Measurements from ENCODE around the gene DNAH10.

Gene DNAH10

GRCh38 chr12:123957196-123957595, 195.1 kb downstream of the DNAH10 start:
- ChIA-PET CTCF (interaction anchor here (1.1 kb wide), 1 partner anchor 11 kb away, joined by 3 read pairs; no protein-coding TSS in a partner anchor), POLR2A (no interaction called here)
- no peak for TF ChIP-seq CTCF (IDR thresholded peaks at IDR 0.05; ENCODE audit: insufficient read depth, low read length, missing control alignments)

GRCh38 chr12:123958462-123958861, 196.4 kb downstream of the DNAH10 start:
- TF ChIP-seq CTCF (IDR thresholded peaks at IDR 0.05; ENCODE audit: insufficient read depth, low read length, missing control alignments), result no peak

More at GRCh38 chr12:123957196-123957595, 195.1 kb downstream of the DNAH10 start:
- DNase-seq (ENCODE audit: low read depth, low spot score), result no peak
- H3K4me3 ChIP-seq (ENCODE audit: low read depth, low read length), result no peak overlapping the region

DNA sequence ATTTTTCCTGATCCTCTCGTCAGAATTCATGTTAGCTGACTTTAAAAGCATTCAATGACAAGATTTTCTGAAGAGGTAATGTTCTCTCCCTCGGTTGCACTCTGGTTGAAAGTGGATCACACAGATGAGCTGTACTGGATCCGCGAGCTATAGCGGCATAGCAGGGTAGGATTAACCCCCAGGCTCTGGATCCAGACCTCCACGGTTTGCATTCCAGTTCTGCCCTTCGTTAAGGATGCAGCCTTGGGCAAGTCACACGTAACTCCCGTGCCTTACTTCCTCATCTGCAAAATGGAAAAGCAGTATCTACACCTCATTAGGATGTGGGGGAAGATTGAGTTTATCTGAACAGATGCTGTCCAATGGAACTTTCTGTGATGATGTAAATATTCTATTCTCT, 196.8 kb downstream of the DNAH10 start:
- H3K4me3 ChIP-seq (ENCODE audit: low read depth, low read length), result no peak overlapping the region
- ChIA-PET POLR2A (no interaction called here), CTCF (interaction anchor here (1.1 kb wide), 1 partner anchor 11 kb away, joined by 3 read pairs; no protein-coding TSS in a partner anchor)
- no peak for TF ChIP-seq CTCF (IDR thresholded peaks at IDR 0.05; ENCODE audit: insufficient read depth, low read length, missing control alignments)
- no peak for DNase-seq (ENCODE audit: low read depth, low spot score)

More at GRCh38 chr12:123958462-123958861, 196.4 kb downstream of the DNAH10 start:
- CTCF ChIA-PET, result interaction anchor here (1.1 kb wide), 2 partner anchors 10 kb away, joined by 3 read pairs; no protein-coding TSS in a partner anchor
- POLR2A ChIA-PET, result no interaction called here
- H3K4me3 ChIP-seq (ENCODE audit: low read depth, low read length), result no peak overlapping the region
- no peak for DNase-seq (ENCODE audit: low read depth, low spot score)

GRCh38 chr12:123960029-123960735, 198.1 kb downstream of the DNAH10 start:
- H3K4me3 ChIP-seq (ENCODE audit: low read depth, low read length), result no peak overlapping the region
- CTCF ChIA-PET, result interaction anchor here (1.5 kb wide), 1 partner anchor 33 kb away, joined by 3 read pairs; no protein-coding TSS in a partner anchor
- TF ChIP-seq CTCF (IDR thresholded peaks at IDR 0.05; ENCODE audit: insufficient read depth, low read length, missing control alignments), result no peak
- POLR2A ChIA-PET, result no interaction called here
- DNase-seq (ENCODE audit: low read depth, low spot score), result no peak

GRCh38 chr12:123960856-123961255, 198.8 kb downstream of the DNAH10 start:
- CTCF ChIA-PET, result interaction anchor here (1.5 kb wide), 1 partner anchor 34 kb away, joined by 3 read pairs; no protein-coding TSS in a partner anchor
- POLR2A ChIA-PET, result no interaction called here
- H3K4me3 ChIP-seq (ENCODE audit: low read depth, low read length), result no peak overlapping the region
- no peak for DNase-seq (ENCODE audit: low read depth, low spot score)
- no peak for TF ChIP-seq CTCF (IDR thresholded peaks at IDR 0.05; ENCODE audit: insufficient read depth, low read length, missing control alignments)

DNA sequence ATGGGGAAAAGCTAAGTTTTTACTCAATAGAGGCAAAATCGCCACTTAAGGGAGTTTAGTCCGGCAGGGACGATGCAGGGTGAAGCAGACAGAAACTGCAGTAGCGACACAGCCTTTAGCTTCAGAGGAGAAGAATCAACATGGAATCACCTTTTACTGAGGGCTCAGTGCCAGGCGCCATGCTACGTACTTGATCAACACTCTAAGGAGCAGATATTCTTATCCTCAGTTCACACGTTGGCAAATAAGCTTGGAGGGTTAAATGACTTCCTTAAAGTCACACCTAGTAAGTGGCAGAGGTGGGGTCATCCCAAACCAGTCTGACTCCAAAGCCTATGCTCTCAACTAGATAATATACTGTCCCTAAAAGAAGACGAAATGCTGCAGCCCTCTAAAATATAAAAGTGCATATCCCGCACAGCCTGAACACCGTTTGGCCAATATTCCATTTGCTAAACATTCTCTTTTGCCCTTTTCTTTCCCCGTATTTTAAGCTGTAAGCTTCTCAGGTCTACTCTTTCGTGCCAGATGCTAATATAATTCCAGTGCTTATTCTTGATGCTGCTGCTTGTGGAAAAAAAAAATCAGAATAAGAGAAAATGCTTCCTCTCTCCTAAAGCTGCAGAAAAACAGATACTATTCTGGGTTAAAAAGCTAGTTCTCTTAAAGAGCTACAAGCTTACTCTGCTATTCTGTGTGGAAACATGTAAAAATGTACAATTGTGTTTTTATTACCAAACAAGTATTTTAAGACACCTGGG, 199.7 kb downstream of the DNAH10 start:
- ChIA-PET CTCF (interaction anchor here (1.0 to 1.5 kb wide), 2 partner anchors 35 to 301 kb away, joined by 3 read pairs; no protein-coding TSS in a partner anchor), POLR2A (no interaction called here)
- no peak for TF ChIP-seq CTCF (IDR thresholded peaks at IDR 0.05; ENCODE audit: insufficient read depth, low read length, missing control alignments)

More for the DNA sequence above, 199.7 kb downstream of the DNAH10 start:
- H3K4me3 ChIP-seq (ENCODE audit: low read depth, low read length), result no peak overlapping the region
- no peak for DNase-seq (ENCODE audit: low read depth, low spot score)
